Common myeloid progenitor, CD34-positive (primary cell): ENCODE measurements around the gene LRIG3.

Experiments used
- CTCF ChIA-PET: fragments of 350-600 bp; sonication (Branson Sonifier 250); formaldehyde crosslinking; loops from one replicate; lab custom pipeline; 2021; ENCODE audit warnings: antibody characterized with exemption; lab: Charles Lee
- POLR2A ChIA-PET: fragments of 350-600 bp; sonication (Branson Sonifier 250); formaldehyde crosslinking; loops from one replicate; lab custom pipeline; 2021; ENCODE audit warnings: antibody characterized with exemption; lab: Charles Lee
- DNase-seq, 3 donors: peaks; one replicate each; pipeline versions ENCODE4 v3.0.0 to v3.0.0-alpha.2; 2013
- H3K27ac ChIP-seq, 2 experiments: 1 replicate in 1 of 2; 2 replicates in 1 of 2; pipeline ENCODE4 v1.7.0; 2013; ENCODE audit warnings: inconsistent platforms in 2 of 2, low read length in 2 of 2, mild to moderate bottlenecking in 2 of 2, low read depth in 1 of 2, moderate library complexity in 1 of 2; ENCODE audit not compliant: severe bottlenecking in 2 of 2, insufficient read depth in 1 of 2, poor library complexity in 1 of 2
- H3K27me3 ChIP-seq, 5 experiments: replicated peaks in 2 of 5; 1 replicate in 3 of 5; 2 replicates in 2 of 5; pipeline versions ENCODE4 v1.6.1 to v1.7.0; 2013; ENCODE audit warnings: low read length in 4 of 5, mild to moderate bottlenecking in 2 of 5, moderate library complexity in 2 of 5, inconsistent platforms in 1 of 5; ENCODE audit not compliant: insufficient read depth in 5 of 5, control insufficient read depth in 4 of 5
- H3K36me3 ChIP-seq, 4 experiments: 1 replicate in 2 of 4; 2 replicates in 2 of 4; pipeline versions ENCODE4 v1.6.1 to v1.7.0; 2013; ENCODE audit warnings: low read length in 3 of 4, control low read depth in 1 of 4, mild to moderate bottlenecking in 1 of 4; ENCODE audit not compliant: control insufficient read depth in 4 of 4, insufficient read depth in 4 of 4
- H3K4me1 ChIP-seq, 4 experiments: 1 replicate in 3 of 4; 2 replicates in 1 of 4; pipeline versions ENCODE4 v1.6.1 to v1.7.1; 2013; ENCODE audit warnings: low read length in 3 of 4, mild to moderate bottlenecking in 3 of 4, control low read depth in 1 of 4, inconsistent platforms in 1 of 4, moderate library complexity in 1 of 4; ENCODE audit not compliant: control insufficient read depth in 4 of 4, insufficient read depth in 4 of 4; ENCODE audit errors: control extremely low read depth in 1 of 4
- H3K4me3 ChIP-seq, 7 experiments: 1 replicate in 4 of 7; 2 replicates in 3 of 7; pipeline versions ENCODE4 v1.5.1 to v1.7.0; 2013; ENCODE audit warnings: mild to moderate bottlenecking in 7 of 7, low read length in 6 of 7, moderate library complexity in 6 of 7, inconsistent platforms in 2 of 7, low read depth in 2 of 7, control low read depth in 1 of 7; ENCODE audit not compliant: insufficient read depth in 4 of 7, control insufficient read depth in 1 of 7; ENCODE audit errors: extremely low read depth in 1 of 7
- H3K9me3 ChIP-seq, 5 experiments: 1 replicate in 4 of 5; 2 replicates in 1 of 5; pipeline versions ENCODE4 v1.6.1 to v1.7.1; 2013; ENCODE audit warnings: low read length in 4 of 5, mild to moderate bottlenecking in 2 of 5, inconsistent platforms in 1 of 5, low read depth in 1 of 5, moderate library complexity in 1 of 5; ENCODE audit not compliant: control insufficient read depth in 4 of 5, insufficient read depth in 2 of 5; ENCODE audit errors: control extremely low read depth in 1 of 5
- WGBS: methylation state at CpG from one replicate; pipeline ENCODE4 v1.1.5; 2013; ENCODE audit not compliant: insufficient coverage; 5-methylcytosine and 5-hydroxymethylcytosine counted together

The LRIG3 gene

GRCh38 chr12:58943079-58943478 is 22.8 kb upstream of the LRIG3 start:
- Histone ChIP-seq H3K27ac (no peak overlapping the region), H3K9me3 (no peaks in the 10 kb centered on the region), H3K4me3 (no peak overlapping the region), H3K27me3 (no peaks in the 10 kb centered on the region), H3K4me1 (no peaks in the 10 kb centered on the region), H3K36me3 (no peaks in the 10 kb centered on the region)
- ChIA-PET POLR2A (no interaction called here), CTCF (no interaction called here)
- 100% methylated on average over 2 of the region's 3 CpGs for WGBS
- no peak for DNase-seq

- Histone ChIP-seq H3K4me3 (no peak overlapping the region), H3K27ac (no peak overlapping the region), H3K4me1 (no peaks in the 10 kb centered on the region), H3K27me3 (no peaks in the 10 kb centered on the region), H3K36me3 (no peaks in the 10 kb centered on the region), H3K9me3 (no peaks in the 10 kb centered on the region)
- WGBS: no CpG with 5 or more reads among the region's 2 CpGs
- ChIA-PET POLR2A (no interaction called here), CTCF (no interaction called here)
- no peak for DNase-seq
Measured at GRCh38 chr12:58942345-58942744, 22.0 kb upstream of the LRIG3 start.

GRCh38 chr12:58939399-58940100 is 19.2 kb upstream of the LRIG3 start:
- ChIA-PET CTCF (no interaction called here), POLR2A (no interaction called here)
- DNase-seq: no peak
- Histone ChIP-seq H3K4me1 (no peaks in the 10 kb centered on the region), H3K27me3 (no peaks in the 10 kb centered on the region), H3K27ac (no peak overlapping the region), H3K9me3 (no peaks in the 10 kb centered on the region), H3K4me3 (no peak overlapping the region), H3K36me3 (no peaks in the 10 kb centered on the region)
- WGBS: 100% methylated on average over 1 of the region's 6 CpGs

- no peaks in the 10 kb centered on the region for H3K36me3 ChIP-seq
- WGBS: no CpG with 5 or more reads among the region's 2 CpGs
- CTCF ChIA-PET: no interaction called here
Measured at GRCh38 chr12:58938440-58938839, 18.1 kb upstream of the LRIG3 start.

GRCh38 chr12:58934528-58934927 is 14.2 kb upstream of the LRIG3 start:
- Histone ChIP-seq H3K27ac (no peak overlapping the region), H3K36me3 (no peaks in the 10 kb centered on the region), H3K4me3 (no peak overlapping the region), H3K4me1 (no peaks in the 10 kb centered on the region), H3K27me3 (no peaks in the 10 kb centered on the region), H3K9me3 (no peaks in the 10 kb centered on the region)
- no peak for DNase-seq
- ChIA-PET POLR2A (no interaction called here), CTCF (no interaction called here)
- WGBS: 94% methylated on average over 2 of the region's 3 CpGs

More at GRCh38 chr12:58938440-58938839, 18.1 kb upstream of the LRIG3 start:
- no peak overlapping the region for H3K27ac ChIP-seq
- POLR2A ChIA-PET: no interaction called here
- H3K4me3 ChIP-seq: no peak overlapping the region
- H3K4me1 ChIP-seq: no peaks in the 10 kb centered on the region
- H3K9me3 ChIP-seq: no peaks in the 10 kb centered on the region
- DNase-seq: no peak
- no peaks in the 10 kb centered on the region for H3K27me3 ChIP-seq

- H3K27ac ChIP-seq: no peak overlapping the region
- CTCF ChIA-PET: no interaction called here
- no peaks in the 10 kb centered on the region for H3K36me3 ChIP-seq
- H3K4me1 ChIP-seq: no peaks in the 10 kb centered on the region
- POLR2A ChIA-PET: interaction anchor here (0.6 kb wide), 1 partner anchor 134 kb away, joined by 3 read pairs; no protein-coding TSS in a partner anchor
- H3K27me3 ChIP-seq: no peaks in the 10 kb centered on the region
- 98% methylated on average over 6 of the region's 8 CpGs for WGBS
- no peak for DNase-seq
- no peak overlapping the region for H3K4me3 ChIP-seq
- no peaks in the 10 kb centered on the region for H3K9me3 ChIP-seq
Measured at GRCh38 chr12:58932806-58933681, 12.7 kb upstream of the LRIG3 start.

- CTCF ChIA-PET: no interaction called here
- POLR2A ChIA-PET: no interaction called here
- no peak overlapping the region for H3K27ac ChIP-seq
- WGBS: 100% methylated on average over 4 of the region's 4 CpGs
- no peaks in the 10 kb centered on the region for H3K36me3 ChIP-seq
- no peak overlapping the region for H3K4me3 ChIP-seq
- H3K4me1 ChIP-seq: no peaks in the 10 kb centered on the region
- no peaks in the 10 kb centered on the region for H3K9me3 ChIP-seq
- DNase-seq: no peak
- no peaks in the 10 kb centered on the region for H3K27me3 ChIP-seq
Measured at GRCh38 chr12:58931518-58931917, 11.2 kb upstream of the LRIG3 start.
